Colon (tissue), 2 donors: Measurements from ENCODE around the gene NADK.

Experiments used
- FAIRE-seq: peaks from 2 replicates; lab custom pipeline; 2012; peaks lifted over from hg19 to GRCh38; lab: Jason Lieb, UNC
- donor health status: control.
- donor health status: control.

NADK gene

GRCh38 chr1:1786836-1787605 is 8.8 kb upstream of the NADK start:
- no peak for FAIRE-seq

- FAIRE-seq: no peak
Measured at GRCh38 chr1:1785666-1786065, 7.4 kb upstream of the NADK start.

GRCh38 chr1:1784933-1785332 is 6.7 kb upstream of the NADK start:
- FAIRE-seq: no peak

- FAIRE-seq: no peak
Measured at GRCh38 chr1:1783320-1783719, 5.0 kb upstream of the NADK start.

GRCh38 chr1:1782399-1783221 is 4.3 kb upstream of the NADK start:
- no peak for FAIRE-seq

- no peak for FAIRE-seq
Measured at GRCh38 chr1:1781526-1781903, 3.2 kb upstream of the NADK start.

GRCh38 chr1:1780598-1781525 is 2.6 kb upstream of the NADK start:
- FAIRE-seq: no peak

- FAIRE-seq: no peak
Measured at GRCh38 chr1:1779691-1780597, 1.7 kb upstream of the NADK start.

- no peak for FAIRE-seq
Measured at GRCh38 chr1:1779320-1779675, 1.0 kb upstream of the NADK start.

GRCh38 chr1:1778663-1779319 is 521 bp upstream of the NADK start:
- FAIRE-seq: no peak

- FAIRE-seq: no peak
Measured at GRCh38 chr1:1777583-1777899, 729 bp downstream of the NADK start.

GRCh38 chr1:1776672-1777582 is 1.3 kb downstream of the NADK start:
- FAIRE-seq: no peak

GRCh38 chr1:1775327-1776226 is 2.7 kb downstream of the NADK start:
- FAIRE-seq: no peak

GRCh38 chr1:1773874-1774273 is 4.4 kb downstream of the NADK start:
- FAIRE-seq: no peak

GRCh38 chr1:1771096-1771495 is 7.2 kb downstream of the NADK start:
- no peak for FAIRE-seq

GRCh38 chr1:1770102-1770501 is 8.2 kb downstream of the NADK start:
- no peak for FAIRE-seq

GRCh38 chr1:1768249-1768992 is 9.8 kb downstream of the NADK start:
- FAIRE-seq: no peak

GRCh38 chr1:1764876-1765470 is 13.3 kb downstream of the NADK start:
- no peak for FAIRE-seq
